PC-9 (cell line): ENCODE data around the gene SCML1.

ENCODE experiments used
- EZH2 ChIP-seq: fragments of 200-600 bp; sonication (generic); IDR thresholded peaks from 2 replicates; pipeline ENCODE4 v1.8.0; 2017; ENCODE audit warnings: antibody characterized with exemption, low read depth
- TF ChIP-seq, protein P1 (sequence below): fragments of 200-600 bp; sonication (generic); conservative IDR thresholded peaks from 2 replicates; pipeline ENCODE4 v1.6.1; 2017; ENCODE audit warnings: mixed run types, antibody characterized with exemption, mild to moderate bottlenecking, moderate library complexity

DNA sequence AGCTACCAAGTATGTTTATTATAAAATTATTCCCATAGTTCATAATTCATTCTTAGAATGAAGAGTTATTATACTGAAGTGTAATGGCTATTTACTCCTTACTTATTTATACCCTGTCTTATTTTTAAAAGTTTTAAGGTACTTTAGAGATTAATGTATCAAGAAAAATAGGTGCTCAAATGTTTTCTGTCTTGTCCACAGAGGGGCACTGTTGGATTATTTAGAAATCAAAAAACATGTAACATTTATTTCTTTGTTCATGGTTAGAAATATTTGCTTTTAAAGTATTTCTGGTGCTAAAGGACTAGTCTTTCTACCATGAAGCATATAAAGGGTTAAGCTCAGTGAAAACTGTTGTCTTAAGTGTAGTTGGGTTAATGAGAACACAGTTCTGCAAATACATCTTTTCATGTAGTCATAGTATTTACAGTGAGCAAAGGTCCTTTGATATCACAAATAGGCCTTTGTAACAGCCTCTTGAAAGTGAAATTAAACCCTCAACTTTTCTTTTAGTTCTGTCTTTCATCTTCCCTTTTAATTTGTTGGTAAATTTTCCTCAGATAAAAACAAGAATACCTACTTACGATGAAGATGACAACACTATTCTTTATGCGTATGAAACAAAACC, 7.7 kb downstream of the SCML1 start:
- TF ChIP-seq, protein P1, sequence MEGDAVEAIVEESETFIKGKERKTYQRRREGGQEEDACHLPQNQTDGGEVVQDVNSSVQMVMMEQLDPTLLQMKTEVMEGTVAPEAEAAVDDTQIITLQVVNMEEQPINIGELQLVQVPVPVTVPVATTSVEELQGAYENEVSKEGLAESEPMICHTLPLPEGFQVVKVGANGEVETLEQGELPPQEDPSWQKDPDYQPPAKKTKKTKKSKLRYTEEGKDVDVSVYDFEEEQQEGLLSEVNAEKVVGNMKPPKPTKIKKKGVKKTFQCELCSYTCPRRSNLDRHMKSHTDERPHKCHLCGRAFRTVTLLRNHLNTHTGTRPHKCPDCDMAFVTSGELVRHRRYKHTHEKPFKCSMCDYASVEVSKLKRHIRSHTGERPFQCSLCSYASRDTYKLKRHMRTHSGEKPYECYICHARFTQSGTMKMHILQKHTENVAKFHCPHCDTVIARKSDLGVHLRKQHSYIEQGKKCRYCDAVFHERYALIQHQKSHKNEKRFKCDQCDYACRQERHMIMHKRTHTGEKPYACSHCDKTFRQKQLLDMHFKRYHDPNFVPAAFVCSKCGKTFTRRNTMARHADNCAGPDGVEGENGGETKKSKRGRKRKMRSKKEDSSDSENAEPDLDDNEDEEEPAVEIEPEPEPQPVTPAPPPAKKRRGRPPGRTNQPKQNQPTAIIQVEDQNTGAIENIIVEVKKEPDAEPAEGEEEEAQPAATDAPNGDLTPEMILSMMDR, result peak; percentile 52
- TF ChIP-seq EZH2, result no peak
